Loucy (cell line): ENCODE data around the gene NOMO2.
"Not testable (repeated sequence)": the region's sequence is repeated elsewhere in the genome, so short reads cannot be mapped to it uniquely, and the experiment has no call there.

ENCODE experiments used
- H2AFZ ChIP-seq: fragments of 200-600 bp; sonication (generic); 2 replicates; pipeline ENCODE4 v1.6.0; 2016; ENCODE audit warnings: antibody characterized with exemption, mild to moderate bottlenecking, low read length, moderate library complexity
- H3F3A ChIP-seq: fragments of 200-600 bp; 2 replicates; pipeline ENCODE4 v1.6.0; 2016; ENCODE audit warnings: antibody characterized with exemption, low read depth, mild to moderate bottlenecking
- H3K27me3 ChIP-seq: fragments of 200-600 bp; sonication (generic); 2 replicates; pipeline ENCODE4 v1.6.1; 2014; ENCODE audit warnings: low read length, mild to moderate bottlenecking; ENCODE audit not compliant: insufficient read depth, poor library complexity, severe bottlenecking
- H3K36me3 ChIP-seq: fragments of 200-600 bp; sonication (generic); 2 replicates; pipeline ENCODE4 v1.6.1; 2016; ENCODE audit warnings: low read length; ENCODE audit not compliant: insufficient read depth
- H3K4me1 ChIP-seq: fragments of 200-600 bp; sonication (generic); 2 replicates; pipeline ENCODE4 v1.5.1; 2014; ENCODE audit warnings: low read length, mild to moderate bottlenecking; ENCODE audit not compliant: insufficient read depth, poor library complexity, severe bottlenecking
- H3K4me2 ChIP-seq: fragments of 200-600 bp; sonication (generic); 2 replicates; pipeline ENCODE4 v1.6.0; 2014; ENCODE audit warnings: antibody characterized with exemption, low read length, low read depth, mild to moderate bottlenecking; ENCODE audit not compliant: poor library complexity, severe bottlenecking
- H3K4me3 ChIP-seq: fragments of 200-600 bp; sonication (generic); 2 replicates; pipeline ENCODE4 v1.5.1; 2014; ENCODE audit warnings: low read length, mild to moderate bottlenecking, mixed read lengths; ENCODE audit not compliant: poor library complexity, severe bottlenecking
- H3K79me2 ChIP-seq: fragments of 200-600 bp; sonication (generic); 2 replicates; pipeline ENCODE4 v1.6.1; 2014; ENCODE audit warnings: low read length; ENCODE audit not compliant: insufficient read depth
- H3K9ac ChIP-seq: fragments of 200-600 bp; sonication (generic); 2 replicates; pipeline ENCODE4 v1.6.0; 2014; ENCODE audit warnings: mild to moderate bottlenecking, low read depth, low read length, moderate library complexity; ENCODE audit not compliant: poor library complexity, severe bottlenecking
- H3K9me2 ChIP-seq: fragments of 200-600 bp; sonication (generic); replicated peaks from 2 replicates; pipeline ENCODE4 v1.6.1; 2016; ENCODE audit warnings: low read depth, low read length, mixed read lengths
- H3K9me3 ChIP-seq: fragments of 200-600 bp; sonication (generic); 2 replicates; pipeline ENCODE4 v1.6.1; 2014; ENCODE audit warnings: mild to moderate bottlenecking, antibody characterized with exemption, low read length, low read depth; ENCODE audit not compliant: insufficient read depth
- H4K20me1 ChIP-seq: fragments of 200-600 bp; sonication (generic); 2 replicates; pipeline ENCODE4 v1.6.0; 2014; ENCODE audit warnings: antibody characterized with exemption, low read length, mild to moderate bottlenecking; ENCODE audit not compliant: insufficient read depth, poor library complexity, severe bottlenecking
- TF ChIP-seq, protein P1 (sequence below): fragments of 200-600 bp; sonication (generic); conservative IDR thresholded peaks from 2 replicates; pipeline ENCODE4 v1.5.1; 2014; ENCODE audit warnings: mild to moderate bottlenecking, antibody characterized with exemption, low read length

Gene NOMO2

DNA sequence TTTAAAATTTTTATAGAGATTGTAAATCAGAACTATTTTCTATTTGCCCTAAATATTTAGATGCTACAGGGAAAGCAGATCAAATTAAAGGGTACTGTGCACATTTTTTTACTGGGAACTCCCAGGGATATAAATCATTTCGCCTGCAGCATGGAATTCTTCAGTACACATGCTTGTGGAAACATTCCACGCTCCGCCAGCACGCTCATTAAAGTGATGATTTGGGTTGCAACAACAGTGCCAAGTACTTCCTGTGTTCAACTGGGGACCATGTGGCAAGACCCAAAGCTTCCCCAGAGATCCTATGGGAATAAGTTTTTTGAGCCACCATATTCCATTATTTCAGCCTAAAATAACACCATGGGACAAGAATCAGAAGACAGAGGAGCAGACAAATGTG, 35.4 kb upstream of the NOMO2 start:
- not testable (repeated sequence) for H3K4me2 ChIP-seq, H3K9me3 ChIP-seq, H4K20me1 ChIP-seq, H3K36me3 ChIP-seq, H3K27me3 ChIP-seq, H3F3A ChIP-seq, H3K79me2 ChIP-seq, H3K4me3 ChIP-seq, H3K9me2 ChIP-seq, H3K9ac ChIP-seq, H2AFZ ChIP-seq, H3K4me1 ChIP-seq

DNA sequence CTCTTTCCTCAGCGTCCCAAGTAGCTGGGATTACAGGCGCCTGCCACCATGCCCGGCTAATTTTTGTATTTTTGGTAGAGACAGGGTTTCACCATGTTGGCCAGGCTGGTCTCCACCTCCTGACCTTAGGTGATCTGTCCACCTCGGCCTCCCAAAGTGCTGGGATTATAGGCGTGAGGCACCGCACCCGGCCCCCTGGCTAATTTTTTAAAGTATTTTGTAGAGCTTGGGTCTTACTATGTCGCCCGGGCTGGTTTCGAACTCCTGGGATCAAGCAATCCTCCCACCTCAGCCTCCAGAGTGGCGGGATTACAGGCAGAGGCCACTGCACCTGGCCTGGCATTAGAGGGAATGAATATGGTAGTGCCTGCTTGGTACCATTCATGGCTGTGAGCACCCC, 33.9 kb upstream of the NOMO2 start:
- H3K9me2 ChIP-seq, H3K9me3 ChIP-seq, H4K20me1 ChIP-seq, H3K27me3 ChIP-seq, H3K4me1 ChIP-seq, H3K4me3 ChIP-seq, H3K4me2 ChIP-seq, H3K36me3 ChIP-seq, H2AFZ ChIP-seq, H3K79me2 ChIP-seq, H3K9ac ChIP-seq, H3F3A ChIP-seq: not testable (repeated sequence)

DNA sequence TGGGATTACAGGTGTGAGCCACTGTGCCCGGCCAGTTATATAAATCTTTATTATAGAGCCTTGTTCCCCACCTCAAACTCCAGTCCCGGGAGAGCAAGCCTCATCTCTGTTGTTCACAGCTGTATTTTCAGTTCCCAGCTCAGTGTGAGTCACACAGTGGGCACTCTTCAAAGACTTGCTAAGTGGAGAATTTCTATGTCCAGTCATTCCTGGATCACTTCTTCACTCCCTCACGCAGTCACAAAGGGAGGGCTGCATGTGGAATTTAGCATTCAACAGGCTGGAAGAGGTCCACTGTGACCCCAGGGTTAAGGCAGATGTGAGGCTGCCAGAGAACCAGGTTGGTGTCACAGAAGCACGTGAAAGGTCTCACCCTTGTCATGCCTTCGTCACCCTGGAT, 33.0 kb upstream of the NOMO2 start:
- not testable (repeated sequence) for H3K4me1 ChIP-seq, H3K4me2 ChIP-seq, H4K20me1 ChIP-seq

DNA sequence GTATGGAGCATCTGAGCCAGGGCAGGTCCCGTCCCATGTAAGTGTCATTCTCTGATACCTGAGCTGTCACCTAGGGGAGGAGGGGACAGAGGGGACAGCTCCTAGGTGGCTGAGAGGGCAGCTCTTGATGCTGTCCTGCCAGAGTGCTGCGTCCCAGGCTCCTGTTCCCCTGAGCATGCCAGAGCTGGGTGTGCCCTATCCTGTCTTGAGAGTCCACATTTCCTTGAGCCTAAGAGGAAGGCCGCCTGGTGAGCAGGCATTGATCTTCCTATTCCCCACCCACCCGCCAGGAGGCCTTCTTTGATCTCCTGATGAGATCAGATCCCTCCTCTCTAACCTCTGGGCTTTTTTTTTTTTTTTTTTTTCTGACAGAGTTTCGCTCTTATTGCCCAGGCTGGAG, 32.0 kb upstream of the NOMO2 start:
- H3K9me3 ChIP-seq, H4K20me1 ChIP-seq, H3F3A ChIP-seq, H3K9me2 ChIP-seq, H3K4me1 ChIP-seq, H3K4me2 ChIP-seq, H3K4me3 ChIP-seq, H3K36me3 ChIP-seq, H2AFZ ChIP-seq, H3K27me3 ChIP-seq, H3K9ac ChIP-seq, H3K79me2 ChIP-seq: not testable (repeated sequence)

More for the DNA sequence above, 33.0 kb upstream of the NOMO2 start:
- H2AFZ ChIP-seq, H3K4me3 ChIP-seq, H3K27me3 ChIP-seq, H3K36me3 ChIP-seq, H3F3A ChIP-seq, H3K9ac ChIP-seq, H3K9me2 ChIP-seq, H3K9me3 ChIP-seq, H3K79me2 ChIP-seq: not testable (repeated sequence)

DNA sequence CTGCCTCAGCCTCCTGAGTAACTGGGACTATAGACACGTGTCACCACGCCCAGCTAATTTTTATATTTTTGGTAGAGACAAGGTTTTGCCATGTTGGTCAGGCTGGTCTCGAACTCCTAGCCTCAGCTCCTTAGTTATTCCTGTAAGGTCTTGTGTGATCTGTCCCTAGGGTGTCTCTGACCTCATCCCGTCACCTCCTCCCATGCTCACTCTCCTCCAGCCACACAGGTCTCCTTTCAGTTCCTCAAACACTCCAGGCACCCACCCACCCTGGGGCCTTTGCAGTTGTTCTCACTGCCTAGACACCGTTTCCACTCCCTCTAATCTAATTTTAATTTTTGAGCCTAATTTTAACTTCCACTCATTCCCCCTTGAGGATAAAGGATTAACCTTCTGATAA, 31.1 kb upstream of the NOMO2 start:
- not testable (repeated sequence) for H3K9me3 ChIP-seq, H3K4me2 ChIP-seq, H3K9me2 ChIP-seq, H3K27me3 ChIP-seq, H3K4me3 ChIP-seq, H4K20me1 ChIP-seq, H2AFZ ChIP-seq, H3K4me1 ChIP-seq, H3K9ac ChIP-seq, H3K36me3 ChIP-seq, H3F3A ChIP-seq, H3K79me2 ChIP-seq

DNA sequence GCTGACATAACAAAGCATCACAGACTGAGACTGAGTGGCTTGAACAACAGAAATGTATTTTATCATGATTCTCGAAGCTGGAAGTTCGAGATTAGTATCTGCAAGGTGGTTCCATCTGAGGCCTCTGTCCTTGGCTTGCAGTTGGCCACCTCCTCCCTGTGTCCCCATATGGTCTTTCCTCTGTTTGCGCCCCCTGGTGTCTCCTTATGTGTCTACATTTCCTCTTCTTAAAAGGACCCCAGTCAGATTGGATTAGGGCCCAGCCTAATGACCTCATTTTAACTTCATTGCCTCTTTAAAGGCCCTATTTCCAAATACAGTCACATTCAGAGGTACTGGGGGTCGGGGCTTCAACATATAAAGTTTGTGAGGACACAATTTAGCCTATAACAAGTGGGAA, 30.0 kb upstream of the NOMO2 start:
- H3K4me3 ChIP-seq, H3K79me2 ChIP-seq, H3K9me3 ChIP-seq, H4K20me1 ChIP-seq, H3K9me2 ChIP-seq, H3K9ac ChIP-seq, H3F3A ChIP-seq, H3K4me2 ChIP-seq, H3K27me3 ChIP-seq, H2AFZ ChIP-seq, H3K36me3 ChIP-seq, H3K4me1 ChIP-seq: not testable (repeated sequence)
- TF ChIP-seq, protein P1, sequence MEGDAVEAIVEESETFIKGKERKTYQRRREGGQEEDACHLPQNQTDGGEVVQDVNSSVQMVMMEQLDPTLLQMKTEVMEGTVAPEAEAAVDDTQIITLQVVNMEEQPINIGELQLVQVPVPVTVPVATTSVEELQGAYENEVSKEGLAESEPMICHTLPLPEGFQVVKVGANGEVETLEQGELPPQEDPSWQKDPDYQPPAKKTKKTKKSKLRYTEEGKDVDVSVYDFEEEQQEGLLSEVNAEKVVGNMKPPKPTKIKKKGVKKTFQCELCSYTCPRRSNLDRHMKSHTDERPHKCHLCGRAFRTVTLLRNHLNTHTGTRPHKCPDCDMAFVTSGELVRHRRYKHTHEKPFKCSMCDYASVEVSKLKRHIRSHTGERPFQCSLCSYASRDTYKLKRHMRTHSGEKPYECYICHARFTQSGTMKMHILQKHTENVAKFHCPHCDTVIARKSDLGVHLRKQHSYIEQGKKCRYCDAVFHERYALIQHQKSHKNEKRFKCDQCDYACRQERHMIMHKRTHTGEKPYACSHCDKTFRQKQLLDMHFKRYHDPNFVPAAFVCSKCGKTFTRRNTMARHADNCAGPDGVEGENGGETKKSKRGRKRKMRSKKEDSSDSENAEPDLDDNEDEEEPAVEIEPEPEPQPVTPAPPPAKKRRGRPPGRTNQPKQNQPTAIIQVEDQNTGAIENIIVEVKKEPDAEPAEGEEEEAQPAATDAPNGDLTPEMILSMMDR: peak; percentile 41

DNA sequence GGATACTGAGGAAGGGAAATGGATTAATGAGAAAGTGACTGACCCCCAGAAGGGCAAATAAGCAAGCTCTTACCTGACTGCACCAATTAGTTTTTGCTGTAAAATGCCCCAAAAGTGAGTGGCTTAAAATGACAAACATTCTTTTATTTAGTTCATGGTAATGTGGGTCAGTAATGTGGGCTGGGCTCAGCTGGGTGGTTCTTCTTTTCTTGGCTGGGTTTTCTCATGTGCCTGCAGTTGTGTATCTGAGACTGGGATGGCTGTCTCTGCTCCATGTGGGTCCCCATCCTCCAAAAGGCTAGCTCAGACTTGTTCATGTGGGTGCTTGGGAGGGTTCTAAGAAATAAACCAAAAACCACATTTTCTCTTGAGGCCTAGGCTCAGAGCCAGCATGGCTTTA, 29.5 kb upstream of the NOMO2 start:
- H3K9me2 ChIP-seq, H2AFZ ChIP-seq, H3K4me2 ChIP-seq, H4K20me1 ChIP-seq, H3K4me3 ChIP-seq, H3K9me3 ChIP-seq, H3F3A ChIP-seq, H3K27me3 ChIP-seq, H3K36me3 ChIP-seq, H3K79me2 ChIP-seq, H3K4me1 ChIP-seq, H3K9ac ChIP-seq: not testable (repeated sequence)
